Caco-2 (cell line): ENCODE results near the gene TET2. TPM values are rescaled to one million over a fixed set of nuclear protein-coding genes. Genes with fewer than 3 reads are reported as not detected.

ENCODE experiments used
- BruUV-seq: library from RNA; stranded (reverse); fragments of 400-500 nt; replicated peaks from 2 replicates; lab custom pipeline; 2021; lab: Mats Ljungman, UMichigan
- CTCF ChIA-PET: fragments of 300-600 bp; sonication (Branson Sonifier 250); formaldehyde crosslinking; loops from one replicate; lab custom pipeline; 2022; ENCODE audit warnings: antibody characterized with exemption; lab: Charles Lee
- POLR2A ChIA-PET: fragments of 300-600 bp; sonication (Branson Sonifier 250); formaldehyde crosslinking; loops from one replicate; lab custom pipeline; 2022; ENCODE audit warnings: antibody characterized with exemption; lab: Charles Lee
- DNase-seq, 2 experiments: peaks; one replicate each; pipeline versions ENCODE4 v3.0.0 to v3.0.0-alpha.2; 2020 to 2022
- H3K27me3 ChIP-seq: replicated peaks from 2 replicates; pipeline ENCODE4 v1.6.0; 2011; ENCODE audit warnings: low read length; ENCODE audit not compliant: control insufficient read depth, insufficient read depth
- H3K36me3 ChIP-seq: 2 replicates; pipeline ENCODE4 v1.5.1; 2011; ENCODE audit warnings: low read length; ENCODE audit not compliant: control insufficient read depth, insufficient read depth
- H3K4me1 ChIP-seq: fragments of 250-450 bp; sonication (Bioruptor Pico); 2 replicates; pipeline ENCODE4 v1.5.1; 2020; ENCODE audit warnings: mild to moderate bottlenecking
- H3K4me3 ChIP-seq: 2 replicates; pipeline ENCODE4 v1.5.1; 2011; ENCODE audit warnings: low read depth, mild to moderate bottlenecking, control low read depth, low read length
- H3K9me3 ChIP-seq: fragments of 250-450 bp; sonication (Bioruptor Pico); 2 replicates; pipeline ENCODE4 v1.5.1; 2020; ENCODE audit warnings: mild to moderate bottlenecking, moderate library complexity
- H3K27ac Mint-ChIP-seq: one replicate; pipeline ENCODE4 v1.8.0; 2022; ENCODE audit warnings: mixed read lengths; ENCODE audit not compliant: unreplicated experiment
- H3K27me3 Mint-ChIP-seq: one replicate; pipeline ENCODE4 v1.8.0; 2022; ENCODE audit warnings: mixed read lengths; ENCODE audit not compliant: insufficient read depth, unreplicated experiment
- H3K36me3 Mint-ChIP-seq: one replicate; pipeline ENCODE4 v1.8.0; 2022; ENCODE audit warnings: mild to moderate bottlenecking, mixed read lengths; ENCODE audit not compliant: insufficient read depth, unreplicated experiment
- H3K4me1 Mint-ChIP-seq: one replicate; pipeline ENCODE4 v1.8.0; 2022; ENCODE audit warnings: low read depth, mixed read lengths; ENCODE audit not compliant: unreplicated experiment
- H3K4me3 Mint-ChIP-seq: one replicate; pipeline ENCODE4 v1.8.0; 2022; ENCODE audit warnings: mild to moderate bottlenecking, moderate library complexity, mixed read lengths; ENCODE audit not compliant: unreplicated experiment
- H3K9me3 Mint-ChIP-seq: one replicate; pipeline ENCODE4 v1.8.0; 2022; ENCODE audit warnings: mixed read lengths; ENCODE audit not compliant: unreplicated experiment
- intact Hi-C: fragments of 100-400 bp; cut with micrococcal nuclease; formaldehyde crosslinking; loops from one replicate; pipeline ENCODE4 v1.10.0; 2022; ENCODE audit not compliant: unreplicated experiment
- total RNA-seq: library from RNA; stranded (reverse); gene quantifications from 2 replicates; pipeline ENCODE4 v1.2.3, GENCODE V29; 2022
- TF ChIP-seq, protein P1 (sequence below), 2 experiments: fragments of 200-600 bp in 1 of 2; IDR thresholded peaks; 1 replicate in 1 of 2; 2 replicates in 1 of 2; pipeline versions ENCODE4 v1.5.1 to v1.8.0; 2011 to 2022; ENCODE audit warnings: antibody characterized with exemption in 1 of 2, control low read depth in 1 of 2, inconsistent platforms in 1 of 2, low read depth in 1 of 2, low read length in 1 of 2, mild to moderate bottlenecking in 1 of 2, moderate library complexity in 1 of 2; ENCODE audit not compliant: insufficient read depth in 1 of 2, severe bottlenecking in 1 of 2, unreplicated experiment in 1 of 2

TET2 gene
- total RNA-seq, 1 experiment from 2014 or later: 14.8 TPM

DNA sequence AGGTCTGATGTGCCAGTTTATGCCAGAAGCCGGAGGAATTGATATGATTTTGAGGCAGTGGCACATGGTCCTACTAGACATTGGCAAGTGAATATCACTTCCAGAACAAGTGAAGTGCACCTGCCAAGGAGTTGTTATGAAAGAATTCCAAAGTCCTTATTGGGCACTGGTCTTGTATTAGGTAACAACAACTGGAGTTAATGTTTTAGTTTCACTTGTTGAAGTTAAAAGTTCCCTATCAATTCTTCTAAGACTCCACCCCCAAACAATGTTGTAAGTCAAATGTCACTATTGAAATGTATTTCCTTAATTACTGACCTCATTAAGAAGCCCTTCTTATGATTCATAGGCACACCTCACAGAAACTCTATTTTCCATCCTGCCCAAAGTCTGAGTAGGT, 3.1 kb downstream of the TET2 start:
- CTCF ChIA-PET: no interaction called here
- no peaks in the 10 kb centered on the region for H3K27me3 ChIP-seq
- no TSS peak for BruUV-seq
- intact Hi-C loops: no loop called here
- no peaks in the 10 kb centered on the region for H3K9me3 ChIP-seq
- no peak overlapping the region for H3K27ac Mint-ChIP-seq
- H3K4me3 Mint-ChIP-seq: no peak overlapping the region
- H3K4me1 ChIP-seq: no peaks in the 10 kb centered on the region; the same call in 1 of the 2 replicates
- no peak overlapping the region for H3K4me3 ChIP-seq
- DNase-seq: no peak
- no peaks in the 10 kb centered on the region for H3K36me3 ChIP-seq
- no peaks in the 10 kb centered on the region for H3K4me1 Mint-ChIP-seq
- H3K9me3 Mint-ChIP-seq: no peaks in the 10 kb centered on the region
- TF ChIP-seq, protein P1, sequence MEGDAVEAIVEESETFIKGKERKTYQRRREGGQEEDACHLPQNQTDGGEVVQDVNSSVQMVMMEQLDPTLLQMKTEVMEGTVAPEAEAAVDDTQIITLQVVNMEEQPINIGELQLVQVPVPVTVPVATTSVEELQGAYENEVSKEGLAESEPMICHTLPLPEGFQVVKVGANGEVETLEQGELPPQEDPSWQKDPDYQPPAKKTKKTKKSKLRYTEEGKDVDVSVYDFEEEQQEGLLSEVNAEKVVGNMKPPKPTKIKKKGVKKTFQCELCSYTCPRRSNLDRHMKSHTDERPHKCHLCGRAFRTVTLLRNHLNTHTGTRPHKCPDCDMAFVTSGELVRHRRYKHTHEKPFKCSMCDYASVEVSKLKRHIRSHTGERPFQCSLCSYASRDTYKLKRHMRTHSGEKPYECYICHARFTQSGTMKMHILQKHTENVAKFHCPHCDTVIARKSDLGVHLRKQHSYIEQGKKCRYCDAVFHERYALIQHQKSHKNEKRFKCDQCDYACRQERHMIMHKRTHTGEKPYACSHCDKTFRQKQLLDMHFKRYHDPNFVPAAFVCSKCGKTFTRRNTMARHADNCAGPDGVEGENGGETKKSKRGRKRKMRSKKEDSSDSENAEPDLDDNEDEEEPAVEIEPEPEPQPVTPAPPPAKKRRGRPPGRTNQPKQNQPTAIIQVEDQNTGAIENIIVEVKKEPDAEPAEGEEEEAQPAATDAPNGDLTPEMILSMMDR (IDR thresholded peaks at IDR 0.05; ENCODE audit: insufficient read depth in 1 of 2, low read depth in 1 of 2, low read length in 1 of 2, severe bottlenecking in 1 of 2, unreplicated experiment in 1 of 2): no peak
- H3K27me3 Mint-ChIP-seq: no peaks in the 10 kb centered on the region
- no peaks in the 10 kb centered on the region for H3K36me3 Mint-ChIP-seq
- POLR2A ChIA-PET: no interaction called here

DNA sequence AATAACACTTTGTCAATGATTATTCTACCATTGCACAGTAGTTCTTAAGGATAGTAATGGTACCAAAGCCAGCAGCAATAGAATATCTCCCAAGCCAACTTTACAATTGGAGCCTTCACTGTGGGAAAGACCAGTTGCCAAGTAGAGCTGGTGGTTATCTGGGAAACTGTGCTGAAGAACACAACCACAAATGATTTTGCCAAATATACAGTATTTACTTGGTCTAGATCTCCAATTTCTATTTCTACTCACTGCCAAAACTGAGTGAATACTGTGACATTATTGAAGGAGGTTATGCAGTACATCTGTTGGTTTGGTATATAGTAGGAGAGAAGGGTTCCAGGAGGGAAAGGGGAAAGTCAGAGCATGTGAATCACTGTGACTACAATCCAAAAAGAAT, 3.8 kb downstream of the TET2 start:
- H3K27ac Mint-ChIP-seq: no peak overlapping the region
- Histone ChIP-seq H3K9me3 (no peaks in the 10 kb centered on the region), H3K4me3 (no peak overlapping the region), H3K36me3 (no peaks in the 10 kb centered on the region), H3K27me3 (no peaks in the 10 kb centered on the region), H3K4me1 (no peaks in the 10 kb centered on the region; the same call in 1 of the 2 replicates)
- no peaks in the 10 kb centered on the region for H3K27me3 Mint-ChIP-seq
- BruUV-seq: no TSS peak
- H3K9me3 Mint-ChIP-seq: no peaks in the 10 kb centered on the region
- ChIA-PET CTCF (no interaction called here), POLR2A (no interaction called here)
- no peaks in the 10 kb centered on the region for H3K36me3 Mint-ChIP-seq
- no peak for DNase-seq
- intact Hi-C loops: no loop called here
- no peaks in the 10 kb centered on the region for H3K4me1 Mint-ChIP-seq
- TF ChIP-seq, protein P1 (IDR thresholded peaks at IDR 0.05; ENCODE audit: insufficient read depth in 1 of 2, low read depth in 1 of 2, low read length in 1 of 2, severe bottlenecking in 1 of 2, unreplicated experiment in 1 of 2): no peak
- H3K4me3 Mint-ChIP-seq: no peak overlapping the region

DNA sequence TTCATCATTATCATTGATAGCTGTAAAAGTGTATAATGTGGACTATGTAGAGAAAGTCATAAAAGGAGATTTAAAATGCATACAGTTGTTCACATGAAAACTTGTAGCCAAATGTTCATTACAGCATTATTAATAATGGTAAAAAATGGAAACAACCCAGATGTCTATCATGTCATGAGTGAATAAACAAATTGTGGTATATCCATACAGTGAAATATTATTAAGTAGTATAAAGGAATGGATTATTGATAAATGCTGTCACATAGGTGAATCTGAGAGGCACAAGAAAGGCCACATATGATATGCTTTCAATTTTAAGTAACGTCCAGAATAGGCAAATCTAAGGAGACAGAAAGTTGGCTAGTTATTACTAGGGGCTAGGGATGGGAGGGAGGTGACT, 7.1 kb downstream of the TET2 start:
- TF ChIP-seq, protein P1 (IDR thresholded peaks at IDR 0.05; ENCODE audit: insufficient read depth in 1 of 2, low read depth in 1 of 2, low read length in 1 of 2, severe bottlenecking in 1 of 2, unreplicated experiment in 1 of 2): no peak
- H3K36me3 Mint-ChIP-seq: no peaks in the 10 kb centered on the region
- no TSS peak for BruUV-seq
- H3K4me3 Mint-ChIP-seq: no peak overlapping the region
- no peaks in the 10 kb centered on the region for H3K9me3 Mint-ChIP-seq
- Histone ChIP-seq H3K4me3 (no peak overlapping the region), H3K36me3 (no peaks in the 10 kb centered on the region), H3K9me3 (no peaks in the 10 kb centered on the region), H3K27me3 (no peaks in the 10 kb centered on the region), H3K4me1 (no peaks in the 10 kb centered on the region)
- ChIA-PET CTCF (no interaction called here), POLR2A (no interaction called here)
- no peaks in the 10 kb centered on the region for H3K4me1 Mint-ChIP-seq
- no peak overlapping the region for H3K27ac Mint-ChIP-seq
- H3K27me3 Mint-ChIP-seq: no peaks in the 10 kb centered on the region
- no peak for DNase-seq
- intact Hi-C loops: no loop called here
